ENCODE measurements around the gene PPP2R3A.
"Not testable (repeated sequence)": the region's sequence is repeated elsewhere in the genome, so short reads cannot be mapped to it uniquely, and the experiment has no call there.

PPP2R3A gene

GRCh38 chr3:136109499-136109898 is 144.0 kb downstream of the PPP2R3A start:
- no peak for DNase-seq

GRCh38 chr3:136110481-136110880 is 145.0 kb downstream of the PPP2R3A start:
- no peak for DNase-seq

DNA sequence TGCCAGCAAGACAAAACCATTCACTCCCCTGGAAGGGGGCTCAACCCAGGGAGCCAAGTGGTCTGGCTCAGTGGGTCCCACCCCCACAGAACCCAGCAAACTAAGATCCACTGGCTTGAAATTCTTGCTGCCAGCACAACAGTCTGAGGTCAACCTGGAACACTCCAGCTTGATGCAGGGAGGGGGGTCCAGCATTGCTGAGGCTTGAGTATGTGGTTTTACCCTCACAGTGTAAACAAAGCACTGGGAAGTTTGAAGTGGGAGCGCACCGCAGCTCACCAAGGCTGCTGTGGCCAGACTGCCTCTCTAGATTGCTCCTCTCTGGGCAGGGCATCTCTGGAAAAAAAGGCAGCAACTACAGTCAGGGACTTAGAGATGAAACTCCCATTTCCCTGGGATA is 148.9 kb downstream of the PPP2R3A start:
- DNase-seq: no peak

- DNase-seq: not testable (repeated sequence)
Measured at GRCh38 chr3:136119332-136119731, 153.8 kb downstream of the PPP2R3A start.

GRCh38 chr3:136119783-136120182 is 154.3 kb downstream of the PPP2R3A start:
- DNase-seq: not testable (repeated sequence)

DNA sequence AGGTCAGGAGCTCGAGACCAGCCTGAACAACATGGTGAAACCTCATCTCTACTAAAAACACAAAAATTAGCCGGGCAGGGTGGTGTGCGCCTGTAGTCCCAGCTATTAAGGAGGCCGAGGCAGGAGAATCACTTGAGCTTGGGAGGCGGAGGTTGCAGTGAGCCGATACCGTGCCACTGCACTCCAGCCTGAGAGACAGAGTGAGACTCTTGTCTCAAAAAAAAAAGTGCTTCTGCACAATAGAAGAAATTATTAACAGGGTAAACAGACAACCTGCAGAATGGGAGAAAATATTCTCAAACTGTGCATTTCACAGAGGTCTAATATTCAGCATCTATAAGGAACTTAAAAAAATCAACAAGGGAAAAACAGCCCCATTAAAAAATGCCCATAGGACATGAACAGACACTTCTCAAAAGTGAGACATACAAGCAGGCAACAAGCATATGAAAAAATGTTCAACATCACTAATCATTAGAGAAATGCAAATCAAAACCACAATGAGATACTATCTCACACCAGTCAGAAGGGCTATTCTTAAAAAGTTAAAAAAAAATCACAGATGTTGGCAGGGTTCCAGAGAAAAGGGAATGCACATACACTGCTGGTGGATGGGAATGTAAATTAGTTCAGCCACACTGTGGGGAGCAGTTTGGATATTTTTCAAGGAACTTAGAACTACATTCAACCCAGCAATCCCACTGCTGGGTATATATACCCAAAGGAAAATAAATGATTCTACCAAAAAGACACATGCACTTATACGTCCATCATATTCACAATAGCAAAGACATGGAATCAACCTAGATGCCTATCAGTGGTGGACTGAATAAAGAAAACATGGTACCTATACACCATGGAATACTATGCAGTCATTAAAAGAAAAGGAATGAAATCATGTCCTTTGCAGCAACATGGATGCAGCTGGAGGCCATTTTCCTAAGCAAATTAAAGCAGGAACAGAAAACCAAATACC is 155.1 kb downstream of the PPP2R3A start:
- no peak for DNase-seq

- DNase-seq: no peak
Measured at GRCh38 chr3:136122006-136122405, 156.5 kb downstream of the PPP2R3A start.

DNA sequence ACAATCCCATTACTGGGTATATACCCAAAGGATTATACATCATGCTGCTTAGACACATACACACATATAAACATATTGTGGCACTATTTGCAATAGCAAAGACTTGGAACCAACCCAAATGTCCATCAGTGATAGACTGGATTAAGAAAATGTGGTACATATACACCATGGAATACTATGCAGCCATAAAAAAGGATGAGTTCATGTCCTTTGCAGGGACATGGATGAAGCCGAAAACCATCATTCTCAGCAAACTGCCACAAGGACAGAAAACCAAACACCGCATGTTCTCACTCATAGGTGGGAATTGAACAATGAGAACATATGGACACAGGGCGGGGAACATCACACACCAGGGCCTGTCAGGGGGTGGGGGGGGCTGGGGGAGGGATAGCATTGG is 166.1 kb downstream of the PPP2R3A start:
- DNase-seq: not testable (repeated sequence)

GRCh38 chr3:136134091-136134490 is 168.6 kb downstream of the PPP2R3A start:
- no peak for DNase-seq

GRCh38 chr3:136135039-136135802 is 169.7 kb downstream of the PPP2R3A start:
- DNase-seq: no peak

GRCh38 chr3:136136454-136136853 is 170.9 kb downstream of the PPP2R3A start:
- no peak for DNase-seq

GRCh38 chr3:136141291-136141785 is 175.8 kb downstream of the PPP2R3A start:
- no peak for DNase-seq

DNA sequence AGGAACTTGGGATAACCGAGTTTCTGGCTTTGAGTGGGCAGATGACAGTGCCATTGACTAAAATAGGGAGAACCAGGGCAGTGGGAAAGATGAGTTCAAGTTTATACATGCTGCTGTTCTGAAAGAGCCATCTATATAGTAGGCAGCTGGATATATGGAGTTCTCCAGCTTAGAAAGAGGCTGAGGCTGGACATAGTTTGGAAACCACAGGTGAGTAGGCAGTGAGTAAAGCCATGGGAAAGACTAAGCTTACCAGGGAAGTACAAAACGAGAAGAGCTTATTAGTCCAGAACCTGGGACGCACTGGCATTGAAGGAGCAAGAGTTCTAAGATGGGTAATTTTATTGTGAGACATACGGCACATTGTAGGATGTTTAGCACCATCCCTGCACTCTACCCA is 176.4 kb downstream of the PPP2R3A start:
- DNase-seq: no peak

- no peak for DNase-seq
Measured at GRCh38 chr3:136142592-136142991, 177.1 kb downstream of the PPP2R3A start.

- DNase-seq: not testable (repeated sequence)
Measured at GRCh38 chr3:136144397-136144796, 178.9 kb downstream of the PPP2R3A start.

DNA sequence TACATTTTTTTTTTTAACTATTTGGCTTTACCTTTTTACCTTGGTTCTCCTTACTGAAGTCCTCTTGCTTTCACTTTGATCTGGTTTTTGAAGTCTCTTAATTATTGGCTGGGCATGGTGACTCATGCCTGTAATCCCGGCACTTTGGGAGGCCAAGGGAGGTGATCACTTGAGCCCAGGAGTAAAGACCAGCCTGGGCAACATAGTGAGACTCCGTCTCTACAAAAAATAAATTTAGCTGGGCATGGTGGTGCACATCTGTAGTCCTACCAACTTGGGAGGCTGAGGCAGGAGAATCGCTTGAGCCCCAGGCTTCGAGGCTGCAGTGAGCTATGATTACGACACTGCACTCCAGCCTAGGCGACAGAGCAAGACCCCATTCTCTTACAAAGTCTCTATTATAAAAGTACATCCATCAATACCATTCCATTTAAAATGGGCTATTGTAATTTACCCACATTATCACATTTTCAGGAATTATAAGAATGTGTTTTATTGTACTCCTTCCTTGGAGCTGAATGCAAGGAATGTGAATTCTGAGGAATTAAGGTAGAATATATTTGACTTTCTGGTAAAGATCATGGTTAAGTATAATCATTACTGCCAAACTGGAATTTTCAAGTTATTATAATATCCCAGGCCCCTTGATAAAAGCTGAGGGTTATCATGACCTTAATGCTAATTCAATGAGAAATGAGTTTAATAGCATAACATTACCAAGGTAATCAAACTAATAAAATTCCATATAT is 181.6 kb downstream of the PPP2R3A start:
- no peak for DNase-seq

- DNase-seq: no peak
Measured at GRCh38 chr3:136149667-136150066, 184.1 kb downstream of the PPP2R3A start.

- no peak for DNase-seq
Measured at GRCh38 chr3:136151219-136151618, 185.7 kb downstream of the PPP2R3A start.

GRCh38 chr3:136152176-136152843 is 186.8 kb downstream of the PPP2R3A start:
- DNase-seq: no peak

DNA sequence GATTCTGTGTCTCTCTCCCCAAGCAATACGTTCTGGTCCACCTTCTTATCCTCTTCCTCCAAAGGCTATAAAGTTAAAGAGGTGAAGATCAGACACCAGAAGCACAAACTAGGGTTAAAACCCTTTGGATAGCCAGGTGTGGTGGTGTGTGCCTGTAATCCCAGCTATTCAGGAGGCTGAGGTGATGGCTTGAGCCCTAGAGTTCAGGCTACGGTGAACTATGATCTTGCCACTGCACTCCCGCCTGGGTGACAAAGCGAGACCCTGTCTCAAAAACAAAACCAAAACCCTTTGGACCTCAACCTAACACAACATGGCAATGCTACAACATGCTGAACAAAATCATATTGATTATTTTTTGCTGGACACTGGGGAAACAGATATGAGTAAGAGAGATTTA is 187.4 kb downstream of the PPP2R3A start:
- DNase-seq: no peak

DNA sequence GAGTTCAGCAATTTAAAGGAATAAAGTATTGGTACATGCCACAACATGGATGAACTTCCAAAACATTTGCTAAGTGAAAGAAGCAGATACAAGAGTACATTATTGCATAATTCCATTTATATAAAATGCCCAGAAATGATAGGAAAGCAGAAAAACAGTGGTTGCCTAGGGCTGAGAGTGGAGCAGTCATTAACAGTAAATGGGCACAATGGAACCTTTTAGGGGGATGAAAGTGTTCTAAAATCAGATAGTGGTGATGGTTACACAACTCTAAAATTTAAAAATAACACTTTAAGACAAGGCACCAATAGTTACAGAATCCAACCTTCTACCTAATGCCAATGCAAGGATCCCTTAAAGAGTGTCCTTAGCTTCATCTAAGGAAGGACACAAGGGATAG is 196.0 kb downstream of the PPP2R3A start:
- DNase-seq: no peak

DNA sequence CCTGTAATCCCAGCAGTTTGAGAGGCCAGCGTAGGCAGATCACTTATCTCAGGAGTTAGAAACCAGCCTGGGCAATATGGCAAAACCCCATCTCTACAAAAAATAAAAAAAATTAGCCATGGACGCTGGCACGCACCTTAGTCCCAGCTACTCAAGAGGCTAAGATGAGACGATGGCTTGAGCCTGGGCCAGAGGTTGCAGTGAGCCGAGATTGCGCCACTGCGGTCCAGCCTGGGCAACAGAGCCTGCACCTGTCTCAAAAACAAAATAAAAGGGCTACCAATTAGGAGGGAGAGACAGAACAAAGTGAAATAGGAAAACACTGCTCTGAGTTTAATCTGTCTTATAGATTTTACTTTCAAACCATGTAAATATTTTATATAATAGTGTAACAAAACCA is 196.8 kb downstream of the PPP2R3A start:
- no peak for DNase-seq

All from stimulated activated CD4-positive, alpha-beta T cell treated with anti-CD3 and anti-CD28 coated beads, Interleukin-2, amount 100 ng/mL, for 24 hours (primary cell).